Activated naive CD4-positive, alpha-beta T cell treated with anti-CD3 and anti-CD28 coated beads, Interleukin-2, amount 10 ng/mL, durations not matched to agents 7 days and 5 days (primary cell): ENCODE data around the gene FAM98B.
"Not testable (repeated sequence)": the region's sequence is repeated elsewhere in the genome, so short reads cannot be mapped to it uniquely, and the experiment has no call there.

Experiments used
- CTCF ChIA-PET: fragments of 350-600 bp; sonication (Branson Sonifier 250); formaldehyde crosslinking; loops from one replicate; lab custom pipeline; 2021; ENCODE audit warnings: antibody characterized with exemption; lab: Charles Lee
- DNase-seq: peaks from one replicate; pipeline ENCODE4 v3.0.0-alpha.2; 2020
- H3K27ac Mint-ChIP-seq: one replicate; pipeline ENCODE4 v1.8.0; 2021; ENCODE audit warnings: mild to moderate bottlenecking, moderate library complexity, mixed read lengths
- H3K27me3 Mint-ChIP-seq: one replicate; pipeline ENCODE4 v1.8.0; 2021; ENCODE audit warnings: mild to moderate bottlenecking, mixed read lengths
- H3K36me3 Mint-ChIP-seq: one replicate; pipeline ENCODE4 v1.8.0; 2021; ENCODE audit warnings: mixed read lengths
- H3K4me1 Mint-ChIP-seq: one replicate; pipeline ENCODE4 v1.8.0; 2021; ENCODE audit warnings: mixed read lengths
- H3K4me3 Mint-ChIP-seq: one replicate; pipeline ENCODE4 v1.8.0; 2021; ENCODE audit warnings: mild to moderate bottlenecking, moderate library complexity, mixed read lengths
- H3K9me3 Mint-ChIP-seq: one replicate; pipeline ENCODE4 v1.8.0; 2021; ENCODE audit warnings: mixed read lengths

The FAM98B gene

DNA sequence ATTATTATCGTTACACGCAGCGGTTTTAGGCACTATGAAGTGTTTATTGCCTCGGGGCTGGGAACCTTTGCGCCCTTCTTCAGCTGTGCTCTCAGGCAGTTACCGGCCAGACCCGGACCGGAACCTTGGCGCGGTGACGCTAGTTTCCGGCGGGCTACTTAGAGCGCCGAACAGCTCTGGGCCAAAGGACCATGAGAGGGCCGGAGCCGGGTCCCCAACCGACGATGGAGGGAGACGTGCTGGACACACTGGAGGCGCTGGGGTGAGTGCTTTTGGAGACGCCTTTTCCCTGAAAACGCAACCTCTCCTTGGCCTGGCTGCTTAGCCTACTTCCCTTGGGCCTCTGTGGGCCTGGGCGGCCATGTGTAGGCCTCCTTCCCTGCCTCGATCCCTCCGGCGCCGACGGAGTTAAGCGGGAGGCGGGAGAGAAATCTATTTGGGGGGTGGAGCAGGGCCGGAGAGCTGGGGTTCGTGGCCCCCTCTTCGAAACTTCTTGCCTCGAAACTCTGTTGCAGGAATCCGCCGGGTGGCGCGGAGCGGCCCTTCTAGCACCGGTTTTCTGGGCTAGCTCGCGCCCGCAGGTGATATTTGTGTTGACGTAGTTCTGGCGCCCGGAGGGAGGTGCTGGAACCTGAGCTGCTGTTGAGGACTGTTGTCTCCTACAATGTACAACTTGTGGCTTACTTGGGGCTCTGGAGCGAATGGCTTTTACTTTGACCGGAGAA, at the start of gene FAM98B:
TSS of gene FAM98B (plus strand) at position 157 of the 725 bp plus-strand sequence. CDS start at position 192, 35 bp downstream.
- Mint-ChIP-seq H3K36me3 (peaks cover 11% of the 10 kb centered on the region), H3K27me3 (peaks cover 18% of the 10 kb centered on the region), H3K4me3 (peak within 1 kb of the TSS; percentile 93), H3K4me1 (peaks cover 32% of the 10 kb centered on the region), H3K9me3 (no peaks in the 10 kb centered on the region), H3K27ac (peak within 1 kb of the TSS; percentile 94)
- DNase-seq: peak; percentile 88
- CTCF ChIA-PET: interaction anchor here (0.6 to 3.4 kb wide), 10 partner anchors 8 to 247 kb away, joined by 3 to 44 read pairs (median 6); no protein-coding TSS in a partner anchor

DNA sequence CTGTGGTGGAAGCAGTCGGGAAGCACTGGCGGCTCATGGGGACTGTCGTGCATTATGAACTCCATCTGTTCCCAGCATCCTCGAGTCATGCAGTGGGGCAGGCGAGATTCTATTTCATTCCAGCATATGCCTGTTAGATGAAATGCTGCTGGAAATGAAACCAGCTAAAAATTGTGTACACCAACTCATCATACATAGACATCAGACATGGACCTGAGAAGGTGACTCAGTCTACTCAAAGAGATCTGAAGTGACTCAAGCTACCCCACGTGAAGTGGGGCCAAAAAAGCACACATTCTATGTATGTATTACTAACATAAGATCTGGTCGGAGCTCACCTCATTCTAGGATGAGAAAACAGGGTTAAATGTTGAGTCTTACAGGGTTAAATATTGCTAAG, 47.5 kb upstream of the FAM98B start:
- H3K4me1 Mint-ChIP-seq: no peaks in the 10 kb centered on the region
- no peaks in the 10 kb centered on the region for H3K36me3 Mint-ChIP-seq
- H3K4me3 Mint-ChIP-seq: no peak overlapping the region
- no peak for DNase-seq
- H3K27ac Mint-ChIP-seq: no peak overlapping the region
- CTCF ChIA-PET: no interaction called here
- peaks cover 14% of the 10 kb centered on the region for H3K27me3 Mint-ChIP-seq
- H3K9me3 Mint-ChIP-seq: no peaks in the 10 kb centered on the region

DNA sequence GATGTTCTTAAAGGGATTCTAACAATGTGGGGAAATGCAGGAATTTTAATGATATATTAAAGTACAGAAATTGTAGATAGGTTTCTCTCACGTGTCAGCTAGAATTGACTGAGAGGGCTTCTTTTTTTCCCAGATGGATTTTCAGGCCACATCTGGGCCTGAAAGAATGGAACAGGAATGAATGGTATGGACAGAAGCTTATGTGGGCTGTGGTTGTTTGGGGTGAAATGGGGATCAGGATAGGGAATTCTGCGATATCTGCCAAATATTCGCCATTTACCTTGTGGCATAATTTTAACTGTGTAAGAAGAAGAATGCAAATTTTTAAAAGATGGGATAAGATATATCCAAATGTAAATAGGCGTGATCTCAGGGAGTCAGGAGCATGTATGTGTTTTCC, 45.4 kb upstream of the FAM98B start:
- Mint-ChIP-seq H3K27me3 (peaks cover 22% of the 10 kb centered on the region), H3K36me3 (no peaks in the 10 kb centered on the region), H3K4me1 (no peaks in the 10 kb centered on the region), H3K9me3 (no peaks in the 10 kb centered on the region), H3K27ac (no peak overlapping the region), H3K4me3 (no peak overlapping the region)
- CTCF ChIA-PET: no interaction called here
- DNase-seq: no peak

DNA sequence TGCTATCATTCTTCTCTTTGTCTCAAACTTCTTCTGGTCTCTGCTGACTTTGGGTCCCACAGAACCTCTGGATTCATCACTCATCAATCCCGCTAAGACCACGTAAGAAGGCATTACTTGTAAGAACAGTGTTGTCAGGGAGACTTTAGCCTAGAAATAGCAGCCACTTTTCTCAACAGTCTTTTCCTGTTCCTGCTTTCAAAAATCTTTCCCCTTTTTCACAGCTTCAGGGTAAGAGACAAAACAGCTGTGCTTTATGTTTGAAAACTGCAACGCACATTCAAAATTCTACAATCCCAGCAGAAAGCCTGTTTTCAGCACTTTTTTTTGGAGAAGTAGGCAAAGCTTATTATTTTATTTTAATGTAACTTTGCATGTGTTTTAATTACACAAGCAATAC, 42.0 kb upstream of the FAM98B start:
- Mint-ChIP-seq H3K27me3 (peaks cover 31% of the 10 kb centered on the region), H3K4me3 (no peak overlapping the region), H3K4me1 (no peaks in the 10 kb centered on the region), H3K36me3 (no peaks in the 10 kb centered on the region), H3K9me3 (no peaks in the 10 kb centered on the region), H3K27ac (no peak overlapping the region)
- CTCF ChIA-PET: interaction anchor here (1.6 kb wide), 1 partner anchor 28 kb away, joined by 3 read pairs; no protein-coding TSS in a partner anchor
- DNase-seq: no peak

DNA sequence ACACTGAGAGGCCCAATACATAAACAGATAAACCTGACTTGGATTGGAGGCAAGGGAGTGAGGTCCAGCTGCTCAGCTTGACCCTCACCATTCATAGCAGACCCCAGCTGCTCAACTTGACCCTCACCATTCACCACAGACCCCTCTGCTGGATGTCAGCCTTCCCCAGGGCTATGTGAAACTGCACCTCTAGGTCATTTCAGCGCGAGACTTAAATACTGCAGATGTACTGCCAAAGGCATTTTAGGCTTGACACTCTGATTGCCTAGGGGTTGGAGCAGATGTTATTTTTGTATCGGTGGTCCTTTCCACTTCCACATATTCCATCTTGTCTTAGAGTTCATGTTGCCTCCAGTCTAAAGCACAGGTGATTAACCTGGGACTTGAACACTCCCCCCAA, 41.5 kb upstream of the FAM98B start:
- H3K4me3 Mint-ChIP-seq: no peak overlapping the region
- no peaks in the 10 kb centered on the region for H3K36me3 Mint-ChIP-seq
- peaks cover 31% of the 10 kb centered on the region for H3K27me3 Mint-ChIP-seq
- DNase-seq: no peak
- no peak overlapping the region for H3K27ac Mint-ChIP-seq
- H3K9me3 Mint-ChIP-seq: no peaks in the 10 kb centered on the region
- CTCF ChIA-PET: interaction anchor here (1.6 kb wide), 1 partner anchor 27 kb away, joined by 3 read pairs; no protein-coding TSS in a partner anchor
- no peaks in the 10 kb centered on the region for H3K4me1 Mint-ChIP-seq

DNA sequence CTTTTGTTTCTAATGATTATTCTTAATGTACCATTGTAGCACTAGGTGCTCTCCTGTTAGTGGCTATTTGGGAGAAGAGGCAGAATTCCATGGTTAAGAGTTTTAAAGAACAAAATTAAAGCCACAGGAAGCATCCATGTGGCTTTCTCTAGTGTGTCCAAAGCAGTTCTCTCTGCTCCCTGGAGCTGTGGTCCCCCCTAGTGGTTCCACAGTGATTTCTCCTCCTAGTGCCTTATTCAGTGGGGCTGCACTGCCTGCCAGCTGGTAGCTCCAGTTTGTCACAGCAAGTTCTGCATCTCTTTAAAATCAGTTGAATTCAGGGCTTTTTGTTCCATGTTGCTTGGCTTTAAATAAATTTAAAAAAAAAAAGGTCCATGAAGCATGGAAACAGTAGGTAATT, 39.6 kb upstream of the FAM98B start:
- Mint-ChIP-seq H3K27me3 (peaks cover 41% of the 10 kb centered on the region), H3K27ac (no peak overlapping the region)

DNA sequence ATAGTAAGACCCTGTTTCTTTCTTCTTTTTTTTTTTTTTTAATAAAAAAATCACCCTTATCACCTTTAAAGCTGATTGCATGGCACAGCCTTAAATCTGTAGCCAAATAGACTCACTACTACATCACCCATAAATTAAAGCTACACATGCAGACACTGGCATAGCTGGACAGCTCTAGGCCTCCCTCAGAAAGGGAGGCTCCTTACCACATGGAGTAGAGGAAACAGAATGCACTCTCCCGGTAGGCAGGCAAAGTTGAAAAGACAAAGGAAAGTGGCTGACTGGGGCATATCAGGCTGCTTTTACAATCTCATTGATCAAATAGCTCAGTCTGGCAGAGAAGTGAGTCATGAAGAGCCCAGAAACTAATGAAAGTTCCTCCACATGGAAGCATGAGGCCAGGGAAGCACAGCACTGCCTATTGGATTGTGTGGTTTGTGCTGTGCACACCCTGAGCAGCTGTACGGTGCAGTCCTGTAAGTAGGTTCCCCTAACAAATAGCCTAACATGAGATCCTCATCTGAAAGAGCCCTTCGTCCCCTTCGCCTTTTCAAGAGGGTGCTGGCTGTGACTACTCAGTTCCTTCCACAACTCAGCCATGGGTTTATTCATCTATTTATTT, 32.7 kb upstream of the FAM98B start:
- Mint-ChIP-seq H3K4me3 (no peak overlapping the region), H3K36me3 (peaks cover 2% of the 10 kb centered on the region), H3K27me3 (peaks cover 39% of the 10 kb centered on the region), H3K4me1 (peaks cover 13% of the 10 kb centered on the region), H3K27ac (no peak overlapping the region), H3K9me3 (no peaks in the 10 kb centered on the region)
- CTCF ChIA-PET: interaction anchor here (2.4 kb wide), 1 partner anchor 19 kb away, joined by 8 read pairs; no protein-coding TSS in a partner anchor
- no peak for DNase-seq

More for the DNA sequence above, 39.6 kb upstream of the FAM98B start:
- Mint-ChIP-seq H3K4me1 (no peaks in the 10 kb centered on the region), H3K4me3 (no peak overlapping the region), H3K36me3 (no peaks in the 10 kb centered on the region), H3K9me3 (no peaks in the 10 kb centered on the region)
- peak; percentile 27 for DNase-seq
- CTCF ChIA-PET: interaction anchor here (0.6 kb wide), 1 partner anchor 124 kb away, joined by 3 read pairs; no protein-coding TSS in a partner anchor

DNA sequence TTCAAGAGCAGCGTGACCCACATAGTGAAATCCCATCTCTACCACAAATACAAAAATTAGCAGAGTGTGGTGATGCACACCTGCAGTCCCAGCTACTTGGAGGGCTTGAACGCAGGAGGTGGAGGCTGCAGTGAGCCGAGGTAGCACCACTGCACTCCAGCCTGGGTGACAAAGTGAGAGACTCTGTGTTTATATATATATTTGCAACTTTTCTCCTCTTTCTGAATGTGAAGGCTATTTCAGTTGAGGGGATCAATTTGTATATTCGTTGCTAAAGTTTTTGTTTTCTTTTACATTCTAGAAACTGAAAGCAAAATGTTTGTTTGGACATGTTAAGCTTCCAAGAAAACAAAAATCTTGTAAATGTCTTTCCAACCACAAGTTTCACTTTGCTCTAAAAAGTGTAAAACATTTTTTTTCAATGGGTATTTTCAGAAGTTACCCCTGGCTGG, 29.8 kb upstream of the FAM98B start:
- H3K4me3 Mint-ChIP-seq: no peak overlapping the region
- no peaks in the 10 kb centered on the region for H3K9me3 Mint-ChIP-seq
- CTCF ChIA-PET: interaction anchor here (0.6 to 2.9 kb wide), 2 partner anchors 17 to 705 kb away, joined by 3 to 16 read pairs; no protein-coding TSS in a partner anchor
- peaks cover 2% of the 10 kb centered on the region for H3K36me3 Mint-ChIP-seq
- H3K4me1 Mint-ChIP-seq: peaks cover 13% of the 10 kb centered on the region
- DNase-seq: no peak
- peaks cover 42% of the 10 kb centered on the region for H3K27me3 Mint-ChIP-seq
- no peak overlapping the region for H3K27ac Mint-ChIP-seq

DNA sequence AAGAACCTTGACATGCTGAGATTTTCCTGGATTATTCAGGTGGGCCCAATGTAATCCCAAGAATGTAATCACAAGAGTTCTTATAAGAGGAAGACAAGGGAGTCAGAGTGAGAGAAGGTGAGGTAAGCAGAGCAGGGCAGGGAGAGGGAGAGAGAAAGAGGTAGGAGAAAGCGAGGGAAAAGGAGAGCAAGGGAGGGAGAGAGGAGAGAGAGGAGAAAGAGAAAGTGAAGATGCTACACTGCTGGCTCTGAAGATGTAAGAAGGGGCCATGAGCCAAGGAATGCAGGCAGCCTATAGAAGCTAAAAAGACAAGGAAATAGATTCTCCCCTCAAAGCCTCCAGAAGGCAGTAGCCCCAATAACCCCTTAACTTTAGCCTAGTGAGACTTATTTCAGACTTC, 28.7 kb upstream of the FAM98B start:
- peaks cover 2% of the 10 kb centered on the region for H3K36me3 Mint-ChIP-seq
- CTCF ChIA-PET: interaction anchor here (1.1 to 2.9 kb wide), 2 partner anchors 15 to 275 kb away, joined by 3 to 16 read pairs; no protein-coding TSS in a partner anchor
- H3K4me1 Mint-ChIP-seq: peaks cover 13% of the 10 kb centered on the region
- H3K27me3 Mint-ChIP-seq: peaks cover 36% of the 10 kb centered on the region
- H3K9me3 Mint-ChIP-seq: no peaks in the 10 kb centered on the region
- H3K4me3 Mint-ChIP-seq: no peak overlapping the region
- no peak overlapping the region for H3K27ac Mint-ChIP-seq
- no peak for DNase-seq

DNA sequence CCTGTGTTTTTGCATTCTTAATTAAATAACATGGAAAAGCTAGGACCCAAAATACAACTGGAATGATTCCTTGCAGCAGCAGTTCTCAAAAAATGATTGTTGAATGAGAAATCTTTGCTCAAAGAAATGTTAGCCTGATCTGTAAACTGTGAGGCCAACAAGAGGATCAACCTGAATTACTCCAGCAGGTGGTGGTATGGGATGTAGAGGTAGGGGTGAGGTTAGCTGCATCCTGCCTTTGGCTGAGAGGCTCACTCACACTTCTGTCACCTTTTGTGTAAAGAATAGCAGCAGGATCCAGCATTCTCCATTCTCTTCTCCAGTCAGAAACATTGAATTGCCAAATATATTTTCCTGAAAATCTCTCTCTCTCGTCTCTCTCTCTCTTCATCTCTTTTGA, 26.5 kb upstream of the FAM98B start:
- Mint-ChIP-seq H3K4me1 (peaks cover 13% of the 10 kb centered on the region), H3K36me3 (peaks cover 2% of the 10 kb centered on the region), H3K9me3 (no peaks in the 10 kb centered on the region), H3K4me3 (no peak overlapping the region), H3K27me3 (peaks cover 34% of the 10 kb centered on the region), H3K27ac (no peak overlapping the region)
- CTCF ChIA-PET: interaction anchor here (1.0 to 1.8 kb wide), 3 partner anchors 13 to 273 kb away, joined by 4 to 5 read pairs (median 4); no protein-coding TSS in a partner anchor
- DNase-seq: no peak

DNA sequence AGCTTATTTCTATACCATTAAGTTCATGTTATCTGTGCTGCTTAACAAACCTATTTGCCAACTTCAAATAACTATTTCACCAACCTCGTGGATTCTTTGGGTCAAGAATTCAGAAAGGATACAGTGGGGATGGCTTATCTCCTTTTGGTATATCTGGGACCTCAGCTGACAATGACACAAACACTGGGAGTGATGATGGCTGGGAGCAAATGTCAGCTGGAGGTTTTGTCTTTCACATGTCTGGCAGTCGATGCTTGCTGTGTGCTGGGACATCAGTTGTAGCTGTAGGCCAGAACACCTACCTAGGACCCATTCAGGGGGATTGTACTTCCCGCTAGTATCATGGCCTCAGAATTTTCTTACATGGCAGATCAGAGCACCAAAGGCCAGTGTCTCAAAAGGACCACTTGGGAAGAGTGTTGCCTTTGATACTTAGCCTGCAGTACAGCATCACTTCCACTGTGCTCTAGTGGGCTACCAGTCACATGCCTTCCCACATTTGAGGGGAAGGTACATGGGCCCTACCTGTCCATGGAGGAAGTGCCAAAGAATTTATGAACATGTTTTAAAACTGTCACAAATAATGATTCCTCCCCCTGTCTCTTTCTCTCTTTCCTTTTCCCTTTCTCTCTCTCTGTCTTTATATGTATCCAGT, 23.7 kb upstream of the FAM98B start:
- Mint-ChIP-seq H3K27me3 (peaks cover 41% of the 10 kb centered on the region), H3K4me1 (peaks cover under 1% of the 10 kb centered on the region), H3K9me3 (no peaks in the 10 kb centered on the region), H3K4me3 (no peak overlapping the region), H3K27ac (no peak overlapping the region), H3K36me3 (peaks cover 2% of the 10 kb centered on the region)
- CTCF ChIA-PET: interaction anchor here (2.7 kb wide), 1 partner anchor 11 kb away, joined by 14 read pairs; no protein-coding TSS in a partner anchor
- DNase-seq: no peak

DNA sequence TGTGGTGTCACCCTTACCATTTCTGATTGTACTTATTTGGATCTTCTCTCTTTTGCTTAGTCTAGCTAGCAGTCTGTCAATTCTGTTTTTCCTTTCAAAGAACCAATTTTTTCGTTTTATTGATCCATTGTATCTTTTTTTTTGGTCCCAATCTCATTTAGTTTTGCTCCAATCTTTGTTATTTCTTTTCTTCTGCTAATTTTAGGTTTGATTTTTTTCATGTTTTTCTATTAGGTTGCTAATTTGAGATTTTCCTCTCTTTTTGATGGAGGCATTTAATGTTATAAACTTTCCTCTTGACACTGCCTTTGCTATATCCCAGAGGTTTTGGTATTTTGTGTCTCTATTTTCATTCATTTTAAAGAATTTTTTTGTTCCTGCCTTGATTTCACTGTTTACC, 16.9 kb upstream of the FAM98B start:
- Mint-ChIP-seq H3K4me3 (no peak overlapping the region), H3K36me3 (no peaks in the 10 kb centered on the region), H3K9me3 (no peaks in the 10 kb centered on the region), H3K4me1 (peaks cover 11% of the 10 kb centered on the region), H3K27me3 (peaks cover 60% of the 10 kb centered on the region), H3K27ac (no peak overlapping the region)
- no peak for DNase-seq
- CTCF ChIA-PET: no interaction called here

DNA sequence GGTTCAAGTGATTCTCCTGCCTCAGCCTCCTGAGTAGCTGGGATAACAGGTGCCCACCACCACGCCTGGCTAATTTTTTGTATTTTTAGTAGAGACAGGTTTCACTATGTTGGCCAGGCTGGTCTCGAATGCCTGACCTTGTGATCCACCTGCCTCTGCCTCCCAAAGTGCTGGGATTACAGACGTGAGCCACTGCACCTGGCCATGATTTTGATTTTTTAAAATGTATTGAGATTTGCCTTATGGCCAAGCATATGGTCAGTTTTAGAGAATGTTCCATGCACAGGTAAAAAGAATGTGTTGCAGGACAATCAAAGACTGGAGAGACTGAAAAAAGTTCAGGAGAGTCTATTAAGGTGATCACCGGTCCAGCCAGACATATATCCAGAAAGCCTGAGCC, 16.3 kb upstream of the FAM98B start:
- CTCF ChIA-PET, H3K4me3 Mint-ChIP-seq, H3K27ac Mint-ChIP-seq, H3K36me3 Mint-ChIP-seq, DNase-seq, H3K9me3 Mint-ChIP-seq: not testable (repeated sequence)
- peaks cover 11% of the 10 kb centered on the region for H3K4me1 Mint-ChIP-seq
- H3K27me3 Mint-ChIP-seq: peaks cover 57% of the 10 kb centered on the region
